ENCODE measurements around the gene SEC31B.
A peak's percentile ranks its signal among the peaks of the same experiment; 100 is the strongest.

The SEC31B gene, protein sequence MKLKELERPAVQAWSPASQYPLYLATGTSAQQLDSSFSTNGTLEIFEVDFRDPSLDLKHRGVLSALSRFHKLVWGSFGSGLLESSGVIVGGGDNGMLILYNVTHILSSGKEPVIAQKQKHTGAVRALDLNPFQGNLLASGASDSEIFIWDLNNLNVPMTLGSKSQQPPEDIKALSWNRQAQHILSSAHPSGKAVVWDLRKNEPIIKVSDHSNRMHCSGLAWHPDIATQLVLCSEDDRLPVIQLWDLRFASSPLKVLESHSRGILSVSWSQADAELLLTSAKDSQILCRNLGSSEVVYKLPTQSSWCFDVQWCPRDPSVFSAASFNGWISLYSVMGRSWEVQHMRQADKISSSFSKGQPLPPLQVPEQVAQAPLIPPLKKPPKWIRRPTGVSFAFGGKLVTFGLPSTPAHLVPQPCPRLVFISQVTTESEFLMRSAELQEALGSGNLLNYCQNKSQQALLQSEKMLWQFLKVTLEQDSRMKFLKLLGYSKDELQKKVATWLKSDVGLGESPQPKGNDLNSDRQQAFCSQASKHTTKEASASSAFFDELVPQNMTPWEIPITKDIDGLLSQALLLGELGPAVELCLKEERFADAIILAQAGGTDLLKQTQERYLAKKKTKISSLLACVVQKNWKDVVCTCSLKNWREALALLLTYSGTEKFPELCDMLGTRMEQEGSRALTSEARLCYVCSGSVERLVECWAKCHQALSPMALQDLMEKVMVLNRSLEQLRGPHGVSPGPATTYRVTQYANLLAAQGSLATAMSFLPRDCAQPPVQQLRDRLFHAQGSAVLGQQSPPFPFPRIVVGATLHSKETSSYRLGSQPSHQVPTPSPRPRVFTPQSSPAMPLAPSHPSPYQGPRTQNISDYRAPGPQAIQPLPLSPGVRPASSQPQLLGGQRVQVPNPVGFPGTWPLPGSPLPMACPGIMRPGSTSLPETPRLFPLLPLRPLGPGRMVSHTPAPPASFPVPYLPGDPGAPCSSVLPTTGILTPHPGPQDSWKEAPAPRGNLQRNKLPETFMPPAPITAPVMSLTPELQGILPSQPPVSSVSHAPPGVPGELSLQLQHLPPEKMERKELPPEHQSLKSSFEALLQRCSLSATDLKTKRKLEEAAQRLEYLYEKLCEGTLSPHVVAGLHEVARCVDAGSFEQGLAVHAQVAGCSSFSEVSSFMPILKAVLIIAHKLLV

GRCh38 chr10:100519311-100520051, at the start of gene SEC31B:
Gene SEC31B, minus strand, starts transcription at chr10:100519861. Its CDS starts 2,909 bp downstream, at chr10:100516952.
- no peak for DNase-seq

DNA sequence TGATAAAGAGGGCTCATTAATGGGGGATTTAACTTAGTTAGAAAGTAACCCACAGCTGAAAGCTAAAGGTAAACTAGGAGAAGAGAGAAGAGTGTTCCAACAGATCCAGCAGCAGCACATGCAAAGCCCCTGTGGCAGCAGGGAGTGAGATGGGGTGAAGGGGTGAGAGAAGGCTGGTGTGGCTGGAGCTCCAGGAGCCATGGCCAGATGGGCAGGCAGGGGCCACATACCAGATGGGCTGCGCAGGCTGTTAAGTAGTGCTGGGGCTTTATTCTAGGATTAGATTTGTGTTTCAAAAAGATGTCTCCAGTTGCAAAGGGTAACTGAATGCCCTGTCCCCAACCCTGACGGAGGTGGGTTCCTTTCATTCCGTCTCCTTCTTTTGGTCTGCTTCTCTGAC, 49.3 kb upstream of the SEC31B start:
- no peak for DNase-seq

DNA sequence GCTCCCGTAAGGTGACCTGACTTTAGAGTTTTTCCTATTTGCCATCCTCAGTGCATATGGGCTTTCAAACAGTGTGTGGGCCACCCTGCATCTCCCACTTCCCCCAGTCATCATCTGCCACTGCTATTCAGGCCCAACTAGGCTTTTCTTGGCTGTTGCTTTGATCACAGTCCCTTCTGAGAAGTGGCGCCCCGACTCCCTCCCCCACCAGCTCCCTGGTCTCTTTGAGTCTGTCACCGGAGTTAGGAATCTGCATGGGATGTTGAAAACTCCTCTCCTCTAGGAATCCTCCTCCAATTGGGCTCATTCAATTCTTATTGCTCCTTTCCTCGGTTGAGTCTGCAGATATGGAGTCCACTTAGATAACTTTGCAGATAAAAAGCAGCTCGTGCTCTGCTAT, 48.2 kb upstream of the SEC31B start:
- no peak for DNase-seq

- DNase-seq, result no peak
These were observed 47.6 kb upstream of the SEC31B start for GRCh38 chr10:100567249-100567648.

DNA sequence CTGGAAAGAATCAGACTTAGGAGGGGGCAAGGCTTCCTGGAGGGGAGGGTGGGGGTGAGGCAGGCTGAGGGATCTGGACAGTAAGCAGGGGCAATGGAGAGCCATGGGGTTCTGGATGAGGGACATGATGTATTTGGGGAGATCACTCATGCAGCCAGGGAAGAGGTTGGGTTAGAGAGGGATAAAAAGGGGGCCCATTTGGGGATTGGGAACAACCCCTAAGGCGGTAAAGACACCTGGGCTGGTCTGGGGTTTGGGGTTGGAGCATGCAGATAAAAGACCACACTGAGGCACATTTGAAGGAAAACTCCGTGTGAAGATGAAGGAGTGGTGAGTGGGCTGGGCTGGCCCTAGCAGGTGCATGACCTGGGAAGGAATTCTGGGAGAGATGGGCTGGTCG, 46.9 kb upstream of the SEC31B start:
- DNase-seq, result no peak

- no peak for DNase-seq
These were observed 45.7 kb upstream of the SEC31B start for GRCh38 chr10:100565206-100565985.

DNA sequence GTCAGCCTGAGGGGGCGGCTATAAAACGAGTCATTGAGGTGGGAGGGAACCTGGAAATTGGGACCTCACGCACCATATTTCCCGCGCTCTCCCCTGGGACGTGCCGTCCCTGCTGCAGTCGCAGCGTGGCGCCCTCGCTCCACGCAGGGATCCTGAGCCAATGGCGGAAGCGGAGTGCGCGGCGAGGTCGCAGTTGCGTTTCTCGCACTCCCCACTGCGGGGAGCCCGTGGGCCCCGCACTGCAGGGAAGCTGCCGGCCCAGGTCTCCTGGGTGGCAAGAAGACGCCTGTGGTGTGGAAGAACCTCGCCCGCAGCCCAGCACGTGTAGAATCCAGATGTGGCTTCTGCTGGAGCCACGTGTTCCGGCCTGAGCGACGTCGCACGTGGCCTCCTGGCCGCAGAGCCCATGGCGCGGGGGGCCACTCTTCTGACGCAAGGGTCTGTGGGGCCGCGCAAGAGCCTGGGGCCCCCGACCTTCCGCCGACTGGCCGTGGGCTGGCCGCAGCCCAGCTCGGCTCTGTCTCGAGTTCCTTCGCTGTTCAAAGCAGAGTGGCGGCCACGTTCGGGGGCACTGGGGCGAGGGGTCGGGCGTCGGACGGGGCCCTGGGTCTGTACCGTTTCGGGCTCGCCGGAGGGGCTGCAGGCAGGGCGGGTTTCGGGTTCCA, 42.5 kb upstream of the SEC31B start:
- no peak for DNase-seq

DNA sequence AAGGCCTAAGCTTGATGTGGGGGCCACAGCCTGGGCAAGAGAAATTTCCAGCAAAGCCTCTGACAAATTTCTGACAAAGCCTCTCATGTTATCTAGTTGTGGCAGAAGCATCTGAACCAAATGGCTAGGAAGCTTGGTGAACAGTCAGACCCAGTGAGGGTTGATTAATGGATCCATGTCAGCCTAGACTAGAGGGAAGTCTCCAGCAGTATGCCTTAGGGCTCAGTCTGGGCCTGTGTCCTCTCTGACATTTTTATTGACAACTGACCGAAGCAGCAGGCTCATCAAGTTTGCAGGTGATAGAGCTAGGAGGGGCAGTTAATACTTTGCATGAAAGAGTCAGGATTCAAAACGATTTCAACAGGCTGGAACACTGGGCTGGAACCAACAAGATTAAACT, 41.3 kb upstream of the SEC31B start:
- DNase-seq, result no peak

GRCh38 chr10:100560248-100560647, 40.6 kb upstream of the SEC31B start:
- DNase-seq, result no peak

DNA sequence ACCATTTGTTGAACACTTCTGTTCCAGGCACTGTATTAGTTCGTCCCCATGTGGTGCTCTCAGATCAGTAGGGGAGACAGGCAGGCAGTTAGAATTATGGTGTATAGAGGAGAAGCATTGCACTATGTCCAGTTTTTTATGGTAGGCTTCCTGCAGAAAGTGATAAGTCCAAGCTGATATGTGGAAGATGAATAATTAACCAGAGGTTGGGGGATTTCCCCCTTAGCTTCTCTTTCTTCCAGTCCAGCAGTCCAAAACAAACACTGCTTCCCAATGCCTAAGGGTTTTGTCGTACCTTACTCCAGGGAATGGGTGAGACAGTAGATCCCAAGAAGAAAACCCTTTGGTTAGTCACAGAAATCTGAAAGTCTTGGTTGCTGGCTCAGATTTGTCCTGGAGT, 35.2 kb upstream of the SEC31B start:
- DNase-seq, result no peak

DNA sequence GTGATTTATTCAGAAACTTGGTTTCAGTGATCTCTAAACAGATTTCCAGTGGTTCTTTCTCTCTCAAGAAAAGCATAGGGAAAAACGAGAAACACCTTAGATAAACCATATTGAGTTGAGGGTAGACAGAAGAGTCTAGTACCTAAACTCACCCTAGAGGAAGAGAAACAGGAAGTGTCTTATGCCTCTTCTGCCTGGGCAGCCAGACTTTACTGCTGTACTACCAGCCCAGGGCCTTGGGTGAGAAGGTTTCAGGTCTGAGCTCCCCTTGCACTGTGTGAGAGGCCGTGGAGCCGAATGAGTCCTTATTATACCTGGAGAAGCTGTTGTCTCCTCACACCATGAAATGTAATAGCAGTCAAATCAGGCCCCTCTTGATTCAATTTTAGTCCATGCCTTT, 34.3 kb upstream of the SEC31B start:
- DNase-seq, result no peak

DNA sequence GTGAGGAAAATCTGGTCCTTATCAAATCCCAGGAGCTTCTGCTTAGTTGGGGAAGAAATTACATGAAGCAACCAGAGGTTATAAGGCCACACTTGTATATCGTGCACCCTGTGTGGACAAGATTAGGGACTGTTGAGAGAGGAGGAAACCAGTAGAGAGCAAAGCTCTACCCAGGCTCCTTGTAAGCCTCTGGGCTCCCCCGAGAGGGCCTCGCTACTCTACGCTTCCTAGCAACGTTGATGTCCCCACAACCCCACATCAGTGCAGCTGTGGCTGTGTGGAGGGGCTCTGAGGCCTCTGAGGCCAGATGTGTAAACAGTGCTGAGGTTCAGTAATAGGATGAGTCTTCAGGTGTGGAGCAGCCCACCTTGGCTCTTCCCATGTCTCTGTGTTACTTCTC, 32.1 kb upstream of the SEC31B start:
- DNase-seq, result no peak

DNA sequence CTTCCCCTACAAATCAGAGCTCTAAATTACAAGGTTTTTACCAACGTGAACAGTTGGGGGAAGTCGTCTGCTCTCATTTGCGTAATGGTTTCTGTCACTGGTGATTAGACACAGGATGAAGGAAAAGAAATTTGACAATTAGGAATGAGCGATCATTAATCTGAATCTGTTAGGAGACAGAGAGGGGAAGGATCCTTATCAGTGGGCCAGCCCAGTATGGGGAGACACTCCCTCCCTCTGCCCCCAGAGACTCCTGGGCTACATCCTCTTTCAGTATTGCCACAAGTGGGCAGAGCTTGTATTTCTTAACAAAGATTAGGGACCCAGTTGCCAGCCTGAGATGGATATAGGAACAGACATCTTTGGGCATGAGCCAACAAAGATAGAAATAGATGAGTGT, 31.5 kb upstream of the SEC31B start:
- DNase-seq, result no peak

DNA sequence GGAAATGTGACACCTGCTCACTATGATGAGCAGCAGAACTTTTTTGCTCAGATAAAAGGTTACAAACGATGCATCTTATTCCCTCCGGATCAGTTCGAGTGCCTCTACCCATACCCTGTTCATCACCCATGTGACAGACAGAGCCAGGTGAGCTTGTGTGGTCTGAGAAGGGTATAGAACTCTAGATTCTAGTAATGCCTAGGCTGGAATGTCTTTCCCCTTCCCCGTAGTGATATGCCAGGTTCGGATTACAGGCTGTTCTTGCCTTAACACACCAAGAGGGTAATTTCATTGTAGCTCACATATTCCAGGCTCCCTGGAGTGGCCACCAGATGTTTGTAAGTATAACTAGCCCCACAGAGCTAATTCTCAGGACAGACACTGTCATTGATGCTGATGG, 25.3 kb upstream of the SEC31B start:
- no peak for DNase-seq

DNA sequence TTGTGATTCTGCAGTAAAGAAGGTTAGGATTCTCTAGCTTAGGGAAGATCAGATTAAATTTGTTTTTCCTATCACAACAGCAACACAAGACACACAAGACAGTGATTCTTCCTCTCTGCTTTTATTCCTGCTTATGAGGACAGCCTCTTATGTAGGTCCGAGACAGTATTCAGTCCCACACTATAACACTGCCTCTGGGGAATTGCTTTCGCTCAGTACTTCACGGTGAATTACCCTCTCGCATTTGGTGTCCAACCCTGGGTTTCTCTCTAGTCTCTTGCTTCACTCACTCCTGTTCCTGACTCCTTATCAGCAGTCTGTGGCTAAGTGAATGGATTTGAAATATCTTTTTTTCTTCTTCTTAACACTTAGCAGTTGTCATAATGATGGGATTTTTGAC, 17.8 kb upstream of the SEC31B start:
- DNase-seq, result no peak

DNA sequence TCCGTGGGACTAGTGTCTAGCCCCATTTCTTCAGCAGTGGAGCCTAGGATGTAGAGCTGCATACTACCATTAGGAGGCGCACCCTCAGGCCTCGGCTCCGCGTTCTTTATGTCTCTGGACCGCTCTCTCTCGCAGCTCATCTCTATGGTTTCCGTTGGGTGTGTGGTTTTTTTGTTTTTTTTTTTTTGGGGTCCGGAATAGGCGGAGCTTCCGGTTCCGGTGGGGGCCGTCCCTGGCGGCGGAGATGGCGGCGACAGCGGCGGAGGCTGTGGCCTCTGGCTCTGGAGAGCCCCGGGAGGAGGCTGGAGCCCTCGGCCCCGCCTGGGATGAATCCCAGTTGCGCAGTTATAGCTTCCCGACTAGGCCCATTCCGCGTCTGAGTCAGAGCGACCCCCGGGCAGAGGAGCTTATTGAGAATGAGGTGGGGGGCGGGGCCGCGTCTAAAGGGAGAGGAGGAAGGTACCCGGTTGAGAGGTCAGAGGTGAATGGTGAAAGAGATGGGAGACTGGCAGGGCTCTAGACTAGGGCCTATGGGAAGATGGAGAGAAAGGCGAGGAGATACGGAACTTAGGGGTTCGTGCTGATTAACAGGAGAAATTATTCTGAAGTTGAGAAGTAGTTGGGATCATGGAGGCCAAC, 16.2 kb upstream of the SEC31B start, which contains the start of gene HIF1AN:
Gene HIF1AN, plus strand, starts transcription at position 229 of the 639 bp plus-strand sequence. Its CDS starts 16 bp downstream, at position 245.
- peak; percentile 79 for DNase-seq

GRCh38 chr10:100535338-100535714, 15.7 kb upstream of the SEC31B start:
- DNase-seq, result no peak

GRCh38 chr10:100534726-100535125, 15.1 kb upstream of the SEC31B start:
- DNase-seq, result no peak

- no peak for DNase-seq
These were observed 12.1 kb upstream of the SEC31B start for GRCh38 chr10:100531761-100532160.

GRCh38 chr10:100529475-100530298, 10.0 kb upstream of the SEC31B start, which contains the start of gene NDUFB8:
Gene NDUFB8, minus strand, starts transcription at chr10:100529871. Its CDS starts 20 bp downstream, at chr10:100529851.
- peak; percentile 76 for DNase-seq
